Memory B cell (primary cell): ENCODE data around the gene UMAD1.
"Not testable (repeated sequence)": the region's sequence is repeated elsewhere in the genome, so short reads cannot be mapped to it uniquely, and the experiment has no call there.

ENCODE experiments used
- ATAC-seq: fragments of 150-1000 bp; cut with Tn5 transposase; 2 replicates; pipeline ENCODE4 v1.10.0; 2021; ENCODE audit warnings: low read depth, mild to moderate bottlenecking, moderate library complexity
- DNase-seq, 2 donors: peaks; one replicate each; pipeline ENCODE4 v3.0.0; 2022; ENCODE audit warnings: low spot score in 2 of 2
- H3K27ac Mint-ChIP-seq: one replicate; pipeline ENCODE4 v1.8.0; 2022; ENCODE audit warnings: mild to moderate bottlenecking, moderate library complexity, mixed read lengths
- H3K27me3 Mint-ChIP-seq: one replicate; pipeline ENCODE4 v1.8.0; 2022; ENCODE audit warnings: mixed read lengths
- H3K36me3 Mint-ChIP-seq: one replicate; pipeline ENCODE4 v1.8.0; 2022; ENCODE audit warnings: mild to moderate bottlenecking, mixed read lengths
- H3K4me1 Mint-ChIP-seq: one replicate; pipeline ENCODE4 v1.8.0; 2022; ENCODE audit warnings: mixed read lengths
- H3K4me3 Mint-ChIP-seq: one replicate; pipeline ENCODE4 v1.8.0; 2022; ENCODE audit warnings: mild to moderate bottlenecking, moderate library complexity, mixed read lengths
- H3K9me3 Mint-ChIP-seq: one replicate; pipeline ENCODE4 v1.8.0; 2022; ENCODE audit warnings: mixed read lengths

The UMAD1 gene

GRCh38 chr7:7639421-7639820, 1.1 kb upstream of the UMAD1 start:
- H3K36me3 Mint-ChIP-seq = peaks cover 18% of the 10 kb centered on the region
- H3K4me3 Mint-ChIP-seq = peak overlapping the region; percentile 84
- no peaks in the 10 kb centered on the region for H3K27me3 Mint-ChIP-seq
- ATAC-seq = no peak
- no peak for DNase-seq
- H3K27ac Mint-ChIP-seq = peak overlapping the region; percentile 98
- H3K4me1 Mint-ChIP-seq = peaks cover 18% of the 10 kb centered on the region
- no peaks in the 10 kb centered on the region for H3K9me3 Mint-ChIP-seq

DNA sequence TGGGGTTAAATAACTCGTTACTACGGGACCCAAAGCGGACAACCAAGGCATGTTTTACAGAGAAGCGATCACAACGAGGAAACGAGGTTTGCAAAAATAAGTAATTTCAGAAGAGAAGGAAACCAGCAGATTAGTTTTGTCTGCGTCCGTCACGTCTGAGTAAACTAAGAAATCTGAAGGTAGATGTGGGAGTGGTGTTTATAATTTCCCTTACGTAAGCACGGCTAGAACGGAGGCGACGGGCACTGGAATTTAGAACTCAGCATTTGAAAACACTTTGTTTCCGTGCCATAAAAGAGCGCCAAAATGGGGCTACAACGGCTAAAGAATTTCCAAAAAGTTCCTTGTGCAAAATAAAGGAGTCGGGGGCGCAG, 718 bp upstream of the UMAD1 start:
- H3K4me1 Mint-ChIP-seq = peaks cover 21% of the 10 kb centered on the region
- ATAC-seq (peak; percentile 46), DNase-seq (peak in 1 of 2 donors; percentile 54)
- H3K27me3 Mint-ChIP-seq = no peaks in the 10 kb centered on the region
- peak overlapping the region; percentile 98 for H3K27ac Mint-ChIP-seq
- peak overlapping the region; percentile 84 for H3K4me3 Mint-ChIP-seq
- no peaks in the 10 kb centered on the region for H3K9me3 Mint-ChIP-seq
- H3K36me3 Mint-ChIP-seq = peaks cover 21% of the 10 kb centered on the region

- Mint-ChIP-seq H3K27ac (peak overlapping the region; percentile 98), H3K9me3 (no peaks in the 10 kb centered on the region)
These were observed 644 bp downstream of the UMAD1 start for GRCh38 chr7:7641129-7641663.

GRCh38 chr7:7642081-7642480, 1.5 kb downstream of the UMAD1 start:
- H3K4me3 Mint-ChIP-seq = peak overlapping the region; percentile 84
- H3K4me1 Mint-ChIP-seq = peaks cover 21% of the 10 kb centered on the region
- peak overlapping the region; percentile 98 for H3K27ac Mint-ChIP-seq
- H3K36me3 Mint-ChIP-seq = peaks cover 23% of the 10 kb centered on the region
- DNase-seq = no peak
- no peaks in the 10 kb centered on the region for H3K9me3 Mint-ChIP-seq
- H3K27me3 Mint-ChIP-seq = no peaks in the 10 kb centered on the region
- no peak for ATAC-seq

More at GRCh38 chr7:7641129-7641663, 644 bp downstream of the UMAD1 start:
- ATAC-seq = peak; percentile 11
- Mint-ChIP-seq H3K4me1 (peaks cover 21% of the 10 kb centered on the region), H3K4me3 (peak overlapping the region; percentile 84), H3K27me3 (no peaks in the 10 kb centered on the region), H3K36me3 (peaks cover 19% of the 10 kb centered on the region)
- DNase-seq = no peak

GRCh38 chr7:7647495-7648036, 7.0 kb downstream of the UMAD1 start:
- ATAC-seq = no peak
- Mint-ChIP-seq H3K27ac (no peak overlapping the region), H3K27me3 (no peaks in the 10 kb centered on the region), H3K4me3 (no peak overlapping the region), H3K36me3 (peaks cover 23% of the 10 kb centered on the region), H3K4me1 (peaks cover 38% of the 10 kb centered on the region), H3K9me3 (no peaks in the 10 kb centered on the region)
- DNase-seq = no peak

DNA sequence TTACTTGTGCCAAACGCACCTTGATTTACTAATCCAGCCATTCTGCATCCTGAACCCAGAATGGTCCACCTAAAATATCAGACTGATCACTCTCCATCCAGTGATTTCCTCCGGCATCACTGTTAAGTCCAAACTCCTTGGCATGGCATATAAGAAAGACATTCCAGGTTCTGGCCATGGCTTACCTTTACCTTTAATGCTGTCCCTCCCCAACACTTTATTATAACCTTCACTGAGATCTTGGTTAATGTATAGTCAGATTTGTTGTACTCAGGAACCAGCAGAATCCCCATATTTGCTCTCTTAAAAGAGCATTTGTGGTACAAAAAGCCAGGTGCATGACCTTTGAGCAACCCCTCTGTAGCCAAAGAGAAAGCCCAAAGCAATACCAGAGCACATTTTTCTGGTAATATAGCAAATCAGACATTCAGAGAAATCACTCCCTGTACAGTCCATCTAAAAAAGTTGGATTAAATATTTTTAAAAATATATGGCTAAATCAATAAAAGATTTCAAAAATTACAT, 10.2 kb downstream of the UMAD1 start:
- no peak for ATAC-seq
- no peaks in the 10 kb centered on the region for H3K9me3 Mint-ChIP-seq
- H3K4me3 Mint-ChIP-seq = no peak overlapping the region
- DNase-seq = no peak
- peaks cover 8% of the 10 kb centered on the region for H3K36me3 Mint-ChIP-seq
- no peaks in the 10 kb centered on the region for H3K27me3 Mint-ChIP-seq
- no peak overlapping the region for H3K27ac Mint-ChIP-seq
- H3K4me1 Mint-ChIP-seq = peaks cover 35% of the 10 kb centered on the region

DNA sequence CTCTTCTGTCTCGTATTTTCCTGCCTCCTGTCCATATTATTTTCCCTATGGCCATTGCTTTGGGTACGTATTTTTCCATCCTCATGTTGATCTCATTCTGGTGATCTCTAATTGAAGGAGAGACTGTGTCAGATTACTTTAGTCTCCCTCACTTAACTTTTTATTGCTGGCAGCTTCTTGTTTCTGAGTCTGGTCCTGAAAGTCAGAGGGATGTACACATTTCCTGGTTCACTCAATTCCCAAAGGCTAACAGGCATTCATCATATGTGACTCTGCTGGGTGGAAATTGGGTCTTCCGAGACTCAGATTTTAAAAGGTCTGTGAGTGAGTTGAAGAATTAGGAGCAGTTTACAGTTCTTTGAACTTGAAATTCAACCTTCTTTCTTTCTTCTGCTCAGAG, 10.9 kb downstream of the UMAD1 start:
- DNase-seq (no peak), ATAC-seq (no peak)
- H3K36me3 Mint-ChIP-seq = peaks cover 10% of the 10 kb centered on the region
- peaks cover 35% of the 10 kb centered on the region for H3K4me1 Mint-ChIP-seq
- no peaks in the 10 kb centered on the region for H3K27me3 Mint-ChIP-seq
- no peak overlapping the region for H3K27ac Mint-ChIP-seq
- H3K4me3 Mint-ChIP-seq = no peak overlapping the region
- H3K9me3 Mint-ChIP-seq = peaks cover 2% of the 10 kb centered on the region

GRCh38 chr7:7652798-7653540, 12.4 kb downstream of the UMAD1 start:
- Mint-ChIP-seq H3K27ac (no peak overlapping the region), H3K27me3 (no peaks in the 10 kb centered on the region), H3K9me3 (peaks cover 2% of the 10 kb centered on the region), H3K4me1 (peaks cover 39% of the 10 kb centered on the region), H3K4me3 (no peak overlapping the region), H3K36me3 (peaks cover 19% of the 10 kb centered on the region)
- DNase-seq (no peak), ATAC-seq (no peak)

DNA sequence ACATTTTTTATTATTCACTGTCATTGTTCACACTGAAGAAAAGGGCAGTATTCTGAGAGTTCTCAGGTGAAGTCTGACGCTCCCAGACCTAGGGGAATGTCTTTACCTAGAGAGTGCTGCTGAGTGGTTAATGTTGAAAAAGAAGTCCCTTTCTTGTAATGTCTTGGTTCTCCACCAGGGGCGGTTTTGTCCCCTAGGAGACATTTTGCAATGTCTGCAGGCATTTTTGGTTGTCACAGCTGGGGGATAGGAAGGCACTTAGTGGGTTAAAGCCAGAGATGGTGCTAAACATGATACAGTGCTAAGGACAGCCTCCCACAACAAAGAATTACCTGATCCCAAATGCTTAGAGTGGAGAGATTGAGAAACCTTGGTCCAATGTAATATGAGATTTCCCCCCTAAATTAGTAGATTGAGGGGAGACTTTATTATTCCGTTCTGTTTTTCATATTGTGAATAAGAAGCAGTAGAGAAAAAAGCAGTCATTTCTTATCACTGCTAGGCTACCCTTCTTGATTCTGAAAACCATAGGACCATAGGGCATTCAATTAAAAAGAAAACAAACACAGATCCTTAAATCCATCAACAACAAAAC, 13.1 kb downstream of the UMAD1 start:
- H3K4me3 Mint-ChIP-seq = no peak overlapping the region
- H3K36me3 Mint-ChIP-seq = peaks cover 25% of the 10 kb centered on the region
- no peak for DNase-seq
- ATAC-seq = no peak
- H3K27ac Mint-ChIP-seq = no peak overlapping the region
- no peaks in the 10 kb centered on the region for H3K27me3 Mint-ChIP-seq
- peaks cover 39% of the 10 kb centered on the region for H3K4me1 Mint-ChIP-seq
- peaks cover 2% of the 10 kb centered on the region for H3K9me3 Mint-ChIP-seq

DNA sequence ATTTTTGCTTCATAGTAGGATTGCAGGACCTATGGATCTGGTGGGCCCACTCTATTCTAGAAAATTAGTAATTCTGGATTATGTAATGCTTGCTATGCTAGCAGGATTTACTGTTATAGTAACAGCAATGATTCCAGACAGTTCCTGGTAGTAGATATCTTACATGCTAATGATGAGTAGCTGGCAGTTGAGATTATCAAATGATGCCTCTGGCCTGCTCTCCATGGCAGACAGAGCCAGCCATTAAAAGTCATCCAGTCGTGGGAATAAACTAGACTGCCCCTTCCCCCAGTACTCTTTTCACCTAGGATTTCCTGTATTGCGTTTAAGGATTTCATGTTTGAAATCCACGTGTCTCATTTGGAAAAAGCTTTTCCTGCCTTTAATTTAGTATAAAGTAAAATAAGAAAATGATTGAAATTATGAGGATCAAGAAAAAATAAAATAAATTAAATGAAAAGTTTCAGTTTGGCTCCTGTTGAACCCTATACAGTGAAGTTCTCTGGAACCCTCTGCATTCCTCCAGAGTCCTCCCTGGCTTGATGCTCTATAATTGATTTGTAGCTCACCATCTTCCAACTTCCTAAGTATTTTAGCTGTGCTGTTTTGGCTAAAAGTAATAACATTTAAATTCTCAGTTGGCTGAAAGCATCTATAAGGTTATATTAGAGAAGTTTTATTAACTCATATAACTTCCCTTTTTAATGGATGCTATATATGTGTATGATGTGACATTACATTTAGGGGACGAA, 14.6 kb downstream of the UMAD1 start:
- H3K27me3 Mint-ChIP-seq = no peaks in the 10 kb centered on the region
- H3K27ac Mint-ChIP-seq = no peak overlapping the region
- peaks cover 42% of the 10 kb centered on the region for H3K4me1 Mint-ChIP-seq
- peaks cover 10% of the 10 kb centered on the region for H3K9me3 Mint-ChIP-seq
- no peak overlapping the region for H3K4me3 Mint-ChIP-seq
- H3K36me3 Mint-ChIP-seq = peaks cover 37% of the 10 kb centered on the region
- no peak for ATAC-seq
- DNase-seq = no peak

GRCh38 chr7:7656459-7656858, 15.9 kb downstream of the UMAD1 start:
- not testable (repeated sequence) for H3K9me3 Mint-ChIP-seq, ATAC-seq, DNase-seq, H3K4me3 Mint-ChIP-seq, H3K27ac Mint-ChIP-seq, H3K27me3 Mint-ChIP-seq
- H3K4me1 Mint-ChIP-seq = peaks cover 39% of the 10 kb centered on the region
- H3K36me3 Mint-ChIP-seq = peaks cover 42% of the 10 kb centered on the region

DNA sequence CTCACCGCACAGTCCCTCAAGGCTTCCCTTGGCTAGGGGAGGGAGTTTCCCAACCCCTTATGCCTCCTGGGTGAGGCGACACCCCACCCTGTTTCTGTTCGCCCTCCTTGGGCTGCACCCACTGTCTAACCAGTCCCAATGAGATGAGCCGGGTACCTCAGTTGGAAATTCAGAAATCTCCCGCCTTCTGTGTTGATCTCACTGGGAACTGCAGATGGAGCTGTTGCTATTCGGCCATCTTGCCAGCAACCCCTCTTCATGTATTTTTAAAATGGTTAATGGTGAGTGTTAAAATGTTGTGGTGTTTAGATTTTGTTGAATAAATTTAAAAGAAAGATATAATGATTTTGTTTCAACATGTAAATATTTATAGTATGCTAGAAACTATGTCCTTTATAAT, 22.0 kb downstream of the UMAD1 start:
- no peak overlapping the region for H3K27ac Mint-ChIP-seq

DNA sequence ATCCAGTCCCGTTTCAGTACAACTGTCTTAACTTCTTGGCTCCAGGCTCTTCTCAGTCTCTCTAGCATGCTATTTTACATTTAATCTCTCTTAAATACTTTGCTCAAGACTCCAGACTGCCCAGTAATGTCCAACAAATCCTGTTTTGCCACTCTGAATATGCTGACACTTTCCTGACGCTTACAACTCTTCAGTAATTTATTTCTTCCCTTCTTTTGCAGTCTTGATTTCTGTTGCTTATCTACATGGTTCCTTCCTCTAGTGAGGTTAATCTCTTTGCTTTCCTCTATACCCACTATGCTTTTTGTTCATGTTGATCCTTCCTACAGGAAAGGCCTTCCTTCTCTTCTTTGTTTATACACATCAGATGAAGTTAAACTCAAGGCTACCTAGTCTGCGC, 23.7 kb downstream of the UMAD1 start:
- H3K36me3 Mint-ChIP-seq = peaks cover 19% of the 10 kb centered on the region

More for the DNA sequence above, 22.0 kb downstream of the UMAD1 start:
- Mint-ChIP-seq H3K4me1 (peaks cover 27% of the 10 kb centered on the region), H3K36me3 (peaks cover 28% of the 10 kb centered on the region), H3K9me3 (peaks cover 8% of the 10 kb centered on the region), H3K4me3 (no peak overlapping the region), H3K27me3 (no peaks in the 10 kb centered on the region)
- ATAC-seq (no peak), DNase-seq (no peak)

GRCh38 chr7:7665031-7665430, 24.5 kb downstream of the UMAD1 start:
- H3K4me1 Mint-ChIP-seq = peaks cover 19% of the 10 kb centered on the region
- ATAC-seq = no peak
- no peaks in the 10 kb centered on the region for H3K27me3 Mint-ChIP-seq
- DNase-seq = no peak
- H3K9me3 Mint-ChIP-seq = no peaks in the 10 kb centered on the region
- no peak overlapping the region for H3K27ac Mint-ChIP-seq
- peaks cover 15% of the 10 kb centered on the region for H3K36me3 Mint-ChIP-seq
- H3K4me3 Mint-ChIP-seq = no peak overlapping the region

More for the DNA sequence above, 23.7 kb downstream of the UMAD1 start:
- H3K27ac Mint-ChIP-seq = no peak overlapping the region
- H3K27me3 Mint-ChIP-seq = no peaks in the 10 kb centered on the region
- H3K4me3 Mint-ChIP-seq = no peak overlapping the region
- ATAC-seq = no peak
- no peak for DNase-seq
- H3K4me1 Mint-ChIP-seq = peaks cover 23% of the 10 kb centered on the region
- H3K9me3 Mint-ChIP-seq = peaks cover 5% of the 10 kb centered on the region
